Kidney epithelial cell (primary cell): ENCODE data around the gene BARD1. TPM values are rescaled to one million over a fixed set of nuclear protein-coding genes. Genes with fewer than 3 reads are reported as not detected.
"Not testable (repeated sequence)": the region's sequence is repeated elsewhere in the genome, so short reads cannot be mapped to it uniquely, and the experiment has no call there.

Source experiments
- DNase-seq: peaks from one replicate; pipeline ENCODE4 v3.0.0-alpha.2; 2010; ENCODE audit warnings: low read depth
- H3K27me3 ChIP-seq: 2 replicates; pipeline ENCODE4 v1.6.0; 2011; ENCODE audit warnings: low read length; ENCODE audit not compliant: control insufficient read depth, insufficient read depth
- H3K36me3 ChIP-seq: 2 replicates; pipeline ENCODE4 v1.5.1; 2011; ENCODE audit warnings: low read length; ENCODE audit not compliant: control insufficient read depth, insufficient read depth
- H3K4me3 ChIP-seq: 2 replicates; pipeline ENCODE4 v1.5.1; 2011; ENCODE audit warnings: low read depth, mild to moderate bottlenecking, control low read depth, low read length
- CTCF ChIP-seq: IDR thresholded peaks from 2 replicates; pipeline ENCODE4 v1.5.1; 2011; ENCODE audit warnings: mild to moderate bottlenecking, moderate library complexity, low read length, control low read depth, inconsistent platforms; ENCODE audit not compliant: insufficient read depth, poor library complexity, severe bottlenecking
- total RNA-seq: library from RNA; depleted of rRNA; stranded (reverse); fragments of >200 nt; gene quantifications from 2 replicates; pipeline ENCODE4 v1.2.3, GENCODE V29; 2015

BARD1 gene
- total RNA-seq, 1 donor from 2014 or later = 7.7 TPM

- H3K27me3 ChIP-seq = no peaks in the 10 kb centered on the region
- H3K4me3 ChIP-seq = peak overlapping the region; percentile 71
- H3K36me3 ChIP-seq = no peaks in the 10 kb centered on the region
- TF ChIP-seq CTCF = no peak
- DNase-seq = no peak
Observed at GRCh38 chr2:214807653-214808052, 1.8 kb downstream of the BARD1 start.

- Histone ChIP-seq H3K4me3 (no peak overlapping the region), H3K36me3 (no peaks in the 10 kb centered on the region), H3K27me3 (no peaks in the 10 kb centered on the region)
- DNase-seq = no peak
- no peak for TF ChIP-seq CTCF
Observed at GRCh38 chr2:214801768-214802397, 7.6 kb downstream of the BARD1 start.

- TF ChIP-seq CTCF = no peak
- DNase-seq = no peak
- no peaks in the 10 kb centered on the region for H3K36me3 ChIP-seq
- H3K4me3 ChIP-seq = no peak overlapping the region
- no peaks in the 10 kb centered on the region for H3K27me3 ChIP-seq
Observed at GRCh38 chr2:214801068-214801467, 8.4 kb downstream of the BARD1 start.

DNA sequence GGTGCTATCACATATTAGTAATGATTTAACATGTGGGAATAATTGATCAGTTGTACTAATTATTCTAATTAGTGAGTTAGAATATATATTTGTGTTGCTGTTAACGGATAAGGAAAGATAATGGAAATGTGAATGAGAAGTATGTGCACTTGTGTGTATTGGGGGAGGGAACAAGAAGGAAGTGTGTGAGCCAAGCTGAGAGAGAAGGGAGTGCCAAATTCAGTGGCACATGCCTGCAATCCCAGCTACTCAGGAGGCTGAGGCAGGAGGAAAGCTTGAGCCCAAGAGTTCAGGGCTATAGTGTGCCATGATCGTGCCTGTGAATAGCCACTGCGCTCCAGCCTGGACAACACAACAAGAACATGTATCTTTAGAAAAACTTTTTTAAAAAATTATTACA is 9.3 kb downstream of the BARD1 start:
- no peak for TF ChIP-seq CTCF
- Histone ChIP-seq H3K36me3 (no peaks in the 10 kb centered on the region), H3K4me3 (no peak overlapping the region), H3K27me3 (no peaks in the 10 kb centered on the region)
- DNase-seq = no peak

- Histone ChIP-seq H3K27me3 (no peaks in the 10 kb centered on the region), H3K4me3 (no peak overlapping the region), H3K36me3 (no peaks in the 10 kb centered on the region)
- no peak for TF ChIP-seq CTCF
- no peak for DNase-seq
Observed at GRCh38 chr2:214796911-214797310, 12.6 kb downstream of the BARD1 start.

- H3K4me3 ChIP-seq, H3K36me3 ChIP-seq, H3K27me3 ChIP-seq, DNase-seq: not testable (repeated sequence)
Observed at GRCh38 chr2:214783181-214783580, 26.3 kb downstream of the BARD1 start.
